Urinary bladder (tissue), 4 donors: Measurements from ENCODE around the gene PODXL2. TPM values are rescaled to one million over a fixed set of nuclear protein-coding genes. Genes with fewer than 3 reads are reported as not detected.

Source experiments
- DNase-seq: peaks from one replicate; pipeline ENCODE4 v3.0.0-alpha.2; 2015; ENCODE audit errors: extremely low spot score
- H3K27ac ChIP-seq: one replicate; pipeline ENCODE4 v1.5.1; 2013; ENCODE audit warnings: low read depth, mild to moderate bottlenecking, moderate library complexity
- H3K36me3 ChIP-seq: one replicate; pipeline ENCODE4 v1.6.1; 2013; ENCODE audit warnings: mild to moderate bottlenecking, moderate library complexity; ENCODE audit not compliant: insufficient read depth
- H3K4me1 ChIP-seq: one replicate; pipeline ENCODE4 v1.6.1; 2013; ENCODE audit warnings: mild to moderate bottlenecking, moderate library complexity; ENCODE audit not compliant: insufficient read depth
- H3K4me3 ChIP-seq: one replicate; pipeline ENCODE4 v1.5.1; 2013; ENCODE audit warnings: low read depth, low read length
- WGBS: extraction: QIAGEN DNeasy Blood & Tissue Kit; methylation state at CpG from one replicate; pipeline ENCODE4 v1.1.7; 2013; 5-methylcytosine and 5-hydroxymethylcytosine counted together
- polyA plus RNA-seq: library from polyadenylated mRNA; stranded (reverse); fragments of 200-250 nt; gene quantifications from one replicate; pipeline ENCODE4 v1.2.3, GENCODE V29; 2013
- total RNA-seq: library from RNA; depleted of rRNA; stranded (reverse); fragments of >200 nt; gene quantifications from one replicate; pipeline ENCODE4 v1.2.3, GENCODE V29; 2014
- donor health status: healthy with polysubstance abuse.
- donor health status: healthy.

The PODXL2 gene
- total and polyA plus RNA-seq, 2 donors = 4.2 to 5.5 TPM

DNA sequence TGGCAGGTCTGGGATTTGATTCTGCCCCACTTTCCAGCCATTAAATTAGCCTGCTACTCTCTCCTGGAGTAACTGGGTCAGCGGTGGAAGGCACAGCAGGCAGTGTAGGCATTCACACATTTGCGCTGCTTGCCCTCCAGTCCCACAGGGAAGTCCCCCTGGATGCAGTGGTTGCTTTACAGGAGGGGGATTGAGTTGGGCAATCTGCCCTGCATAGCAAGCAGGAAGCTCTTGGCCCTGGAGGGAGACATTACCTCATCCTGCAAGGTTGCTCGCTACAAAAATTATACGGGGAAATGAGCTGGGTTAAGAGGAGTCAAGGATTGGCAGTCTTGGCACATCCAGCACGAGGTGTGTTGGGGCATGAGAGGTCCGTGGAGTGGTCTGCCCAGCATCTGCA lies 16.0 kb upstream of the PODXL2 start:
- 63% methylated on average over 6 of the region's 6 CpGs for WGBS
- Histone ChIP-seq H3K36me3 (peaks cover 2% of the 10 kb centered on the region), H3K27ac (no peak overlapping the region), H3K4me1 (no peaks in the 10 kb centered on the region), H3K4me3 (no peak overlapping the region)
- DNase-seq = no peak

DNA sequence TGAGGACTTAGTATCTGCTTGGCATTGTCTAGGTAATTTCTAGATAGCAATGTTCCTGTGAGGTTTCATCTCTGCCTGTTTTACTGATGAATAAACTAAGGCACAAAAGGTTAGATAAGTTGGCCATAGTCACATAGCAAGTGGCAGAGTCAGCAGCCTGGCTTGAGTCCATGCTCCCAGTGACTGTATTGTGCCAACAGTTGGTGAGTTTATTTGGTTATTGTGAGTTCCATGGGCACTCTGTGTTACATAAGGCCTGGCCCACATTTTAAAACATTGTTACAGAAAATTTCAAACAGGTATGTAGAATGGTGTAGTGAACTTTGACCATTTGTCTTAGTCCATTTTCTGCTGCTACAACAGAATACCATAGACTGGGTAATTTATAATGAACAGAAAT lies 15.6 kb upstream of the PODXL2 start:
- Histone ChIP-seq H3K4me3 (no peak overlapping the region), H3K27ac (no peak overlapping the region), H3K36me3 (peaks cover 2% of the 10 kb centered on the region), H3K4me1 (no peaks in the 10 kb centered on the region)
- no peak for DNase-seq

DNA sequence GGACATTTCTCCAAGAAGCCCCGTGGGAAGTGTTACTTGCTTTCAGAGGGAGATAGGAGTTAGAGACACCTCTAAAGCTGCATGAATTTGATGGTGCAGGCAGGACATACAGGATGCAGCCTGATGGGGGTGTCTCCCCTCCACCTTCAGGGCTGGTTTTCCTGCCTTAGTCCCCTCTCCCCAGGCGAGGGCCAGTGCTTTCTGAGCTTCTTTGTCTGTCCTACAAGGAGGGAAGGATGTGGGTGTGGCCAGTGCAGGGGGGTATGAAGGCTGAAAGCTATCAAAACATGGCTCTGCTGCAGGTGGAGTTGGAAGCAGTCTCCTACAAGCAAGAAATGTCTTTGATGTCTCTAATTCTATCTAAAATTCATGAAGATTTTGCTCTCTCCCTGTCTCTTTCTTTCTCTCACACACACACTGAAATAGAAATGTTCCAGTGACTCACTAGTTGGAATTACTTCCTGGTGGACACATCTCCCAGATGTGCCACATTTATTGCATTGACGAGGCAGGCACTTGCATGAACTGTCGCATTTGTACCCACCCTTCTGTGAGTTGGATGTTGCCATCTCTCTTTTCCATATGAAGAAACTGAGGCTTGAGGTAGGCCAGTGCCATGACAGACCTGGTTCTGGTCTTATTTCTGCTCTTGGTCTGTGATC lies 13.9 kb upstream of the PODXL2 start:
- no peak for DNase-seq
- Histone ChIP-seq H3K36me3 (peaks cover 2% of the 10 kb centered on the region), H3K4me1 (no peaks in the 10 kb centered on the region), H3K27ac (no peak overlapping the region), H3K4me3 (no peak overlapping the region)
- 85% methylated on average over 4 of the region's 4 CpGs for WGBS

DNA sequence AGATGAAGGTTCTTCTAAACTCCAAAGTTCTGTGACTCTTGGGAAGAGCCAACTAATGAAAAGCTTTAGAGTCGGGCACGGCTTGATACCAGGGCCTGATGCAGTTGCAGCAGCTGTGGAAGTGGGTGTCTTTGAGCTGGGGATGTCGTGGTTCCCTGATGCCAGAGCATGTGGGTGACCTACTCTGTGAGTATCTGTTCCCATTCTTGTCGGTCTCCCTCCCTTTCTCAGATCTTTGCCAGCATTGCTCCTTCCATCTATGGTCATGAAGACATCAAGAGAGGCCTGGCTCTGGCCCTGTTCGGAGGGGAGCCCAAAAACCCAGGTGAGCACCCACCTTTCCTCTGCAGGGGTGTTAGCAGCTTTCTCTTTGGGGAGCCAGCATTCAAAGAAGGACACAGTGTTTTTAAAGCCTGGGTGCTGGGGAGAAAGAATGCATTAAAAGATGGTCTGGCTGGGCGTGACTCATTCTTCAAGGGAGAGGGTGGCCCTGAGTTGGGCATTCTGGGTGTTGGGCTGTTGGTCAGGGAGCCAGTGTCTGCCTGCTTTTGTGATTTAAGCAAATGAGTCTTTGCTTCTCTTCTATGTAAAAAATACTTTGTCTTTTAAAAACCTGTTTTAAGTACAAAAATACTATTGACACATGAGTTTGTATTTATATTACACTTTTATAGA lies 13.2 kb upstream of the PODXL2 start:
- Histone ChIP-seq H3K27ac (no peak overlapping the region), H3K4me3 (no peak overlapping the region), H3K4me1 (no peaks in the 10 kb centered on the region), H3K36me3 (peaks cover 2% of the 10 kb centered on the region)
- DNase-seq = no peak
- WGBS = 90% methylated on average over 6 of the region's 6 CpGs

DNA sequence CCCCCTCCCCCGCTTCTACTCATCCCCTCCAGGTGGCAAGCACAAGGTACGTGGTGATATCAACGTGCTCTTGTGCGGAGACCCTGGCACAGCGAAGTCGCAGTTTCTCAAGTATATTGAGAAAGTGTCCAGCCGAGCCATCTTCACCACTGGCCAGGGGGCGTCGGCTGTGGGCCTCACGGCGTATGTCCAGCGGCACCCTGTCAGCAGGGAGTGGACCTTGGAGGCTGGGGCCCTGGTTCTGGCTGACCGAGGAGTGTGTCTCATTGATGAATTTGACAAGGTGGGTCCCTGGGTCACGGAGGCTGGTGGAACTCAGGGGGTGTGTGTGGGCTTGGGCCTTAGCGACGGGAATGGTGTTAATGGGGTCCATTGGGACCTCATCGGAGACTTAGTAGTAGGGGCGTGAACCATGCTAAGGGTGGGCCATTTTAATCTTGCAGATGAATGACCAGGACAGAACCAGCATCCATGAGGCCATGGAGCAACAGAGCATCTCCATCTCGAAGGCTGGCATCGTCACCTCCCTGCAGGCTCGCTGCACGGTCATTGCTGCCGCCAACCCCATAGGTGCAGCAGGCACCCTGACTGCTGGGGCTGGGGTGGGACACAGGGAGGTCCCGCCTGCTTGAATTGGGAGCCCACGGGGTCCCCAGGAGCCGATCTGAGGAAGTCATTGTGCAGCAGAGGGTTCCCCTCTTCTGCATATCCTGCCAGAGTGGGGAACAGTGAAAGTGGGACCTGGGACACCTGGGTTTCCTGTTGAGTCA lies 12.0 kb upstream of the PODXL2 start:
- no peak for DNase-seq
- peaks cover 2% of the 10 kb centered on the region for H3K36me3 ChIP-seq
- H3K4me1 ChIP-seq = no peaks in the 10 kb centered on the region
- no peak overlapping the region for H3K4me3 ChIP-seq
- WGBS = 95% methylated on average over 26 of the region's 26 CpGs
- H3K27ac ChIP-seq = no peak overlapping the region

DNA sequence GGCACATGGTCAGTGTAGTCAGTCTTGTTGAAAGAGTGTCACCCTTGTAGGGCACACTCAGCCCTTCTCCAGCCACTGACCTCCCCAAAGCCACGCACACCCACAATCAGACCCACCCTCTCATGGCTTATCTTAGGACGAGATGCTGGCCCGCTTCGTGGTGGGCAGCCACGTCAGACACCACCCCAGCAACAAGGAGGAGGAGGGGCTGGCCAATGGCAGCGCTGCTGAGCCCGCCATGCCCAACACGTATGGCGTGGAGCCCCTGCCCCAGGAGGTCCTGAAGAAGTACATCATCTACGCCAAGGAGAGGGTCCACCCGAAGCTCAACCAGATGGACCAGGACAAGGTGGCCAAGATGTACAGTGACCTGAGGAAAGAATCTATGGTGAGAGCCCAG lies 10.1 kb upstream of the PODXL2 start:
- H3K36me3 ChIP-seq = peaks cover 2% of the 10 kb centered on the region

DNA sequence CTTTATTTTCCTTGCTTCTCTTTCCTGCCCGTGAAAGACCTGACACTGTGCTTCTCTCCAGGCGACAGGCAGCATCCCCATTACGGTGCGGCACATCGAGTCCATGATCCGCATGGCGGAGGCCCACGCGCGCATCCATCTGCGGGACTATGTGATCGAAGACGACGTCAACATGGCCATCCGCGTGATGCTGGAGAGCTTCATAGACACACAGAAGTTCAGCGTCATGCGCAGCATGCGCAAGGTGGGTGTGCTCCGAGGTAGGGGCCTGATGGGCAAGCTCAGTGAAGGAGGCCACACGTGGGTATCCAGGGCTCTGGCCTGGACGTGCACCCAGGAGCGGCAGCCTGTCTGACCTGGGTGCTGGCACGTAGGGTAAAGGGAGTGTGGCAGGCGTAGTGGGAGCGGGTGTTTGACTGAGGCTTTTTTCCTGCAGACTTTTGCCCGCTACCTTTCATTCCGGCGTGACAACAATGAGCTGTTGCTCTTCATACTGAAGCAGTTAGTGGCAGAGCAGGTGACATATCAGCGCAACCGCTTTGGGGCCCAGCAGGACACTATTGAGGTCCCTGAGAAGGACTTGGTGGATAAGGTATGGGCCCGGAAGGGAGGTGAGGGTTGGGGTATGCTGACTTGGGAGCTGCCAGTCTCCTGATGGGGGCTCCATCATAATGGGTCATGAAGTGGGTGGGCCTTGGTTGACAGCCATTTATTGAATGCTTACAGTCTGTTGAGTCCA lies 8.2 kb upstream of the PODXL2 start:
- no peak for DNase-seq

More for the DNA sequence above, 10.1 kb upstream of the PODXL2 start:
- WGBS = 94% methylated on average over 11 of the region's 11 CpGs
- no peak for DNase-seq
- Histone ChIP-seq H3K4me3 (no peak overlapping the region), H3K27ac (no peak overlapping the region), H3K4me1 (no peaks in the 10 kb centered on the region)

DNA sequence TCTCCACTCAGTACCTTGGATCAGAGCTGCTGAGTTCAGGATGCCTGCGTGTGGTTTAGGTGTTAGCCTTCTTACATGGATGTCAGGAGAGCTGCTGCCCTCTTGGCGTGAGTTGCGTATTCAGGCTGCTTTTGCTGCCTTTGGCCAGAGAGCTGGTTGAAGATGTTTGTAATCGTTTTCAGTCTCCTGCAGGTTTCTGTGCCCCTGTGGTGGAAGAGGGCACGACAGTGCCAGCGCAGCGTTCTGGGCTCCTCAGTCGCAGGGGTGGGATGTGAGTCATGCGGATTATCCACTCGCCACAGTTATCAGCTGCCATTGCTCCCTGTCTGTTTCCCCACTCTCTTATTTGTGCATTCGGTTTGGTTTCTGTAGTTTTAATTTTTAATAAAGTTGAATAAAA lies 7.0 kb upstream of the PODXL2 start:
- WGBS = 92% methylated on average over 11 of the region's 11 CpGs
- H3K4me3 ChIP-seq = no peak overlapping the region
- H3K36me3 ChIP-seq = peaks cover 2% of the 10 kb centered on the region
- DNase-seq = no peak
- H3K27ac ChIP-seq = no peak overlapping the region
- H3K4me1 ChIP-seq = no peaks in the 10 kb centered on the region

More for the DNA sequence above, 8.2 kb upstream of the PODXL2 start:
- Histone ChIP-seq H3K27ac (no peak overlapping the region), H3K36me3 (peaks cover 2% of the 10 kb centered on the region), H3K4me1 (no peaks in the 10 kb centered on the region), H3K4me3 (no peak overlapping the region)
- WGBS = 96% methylated on average over 32 of the region's 32 CpGs

DNA sequence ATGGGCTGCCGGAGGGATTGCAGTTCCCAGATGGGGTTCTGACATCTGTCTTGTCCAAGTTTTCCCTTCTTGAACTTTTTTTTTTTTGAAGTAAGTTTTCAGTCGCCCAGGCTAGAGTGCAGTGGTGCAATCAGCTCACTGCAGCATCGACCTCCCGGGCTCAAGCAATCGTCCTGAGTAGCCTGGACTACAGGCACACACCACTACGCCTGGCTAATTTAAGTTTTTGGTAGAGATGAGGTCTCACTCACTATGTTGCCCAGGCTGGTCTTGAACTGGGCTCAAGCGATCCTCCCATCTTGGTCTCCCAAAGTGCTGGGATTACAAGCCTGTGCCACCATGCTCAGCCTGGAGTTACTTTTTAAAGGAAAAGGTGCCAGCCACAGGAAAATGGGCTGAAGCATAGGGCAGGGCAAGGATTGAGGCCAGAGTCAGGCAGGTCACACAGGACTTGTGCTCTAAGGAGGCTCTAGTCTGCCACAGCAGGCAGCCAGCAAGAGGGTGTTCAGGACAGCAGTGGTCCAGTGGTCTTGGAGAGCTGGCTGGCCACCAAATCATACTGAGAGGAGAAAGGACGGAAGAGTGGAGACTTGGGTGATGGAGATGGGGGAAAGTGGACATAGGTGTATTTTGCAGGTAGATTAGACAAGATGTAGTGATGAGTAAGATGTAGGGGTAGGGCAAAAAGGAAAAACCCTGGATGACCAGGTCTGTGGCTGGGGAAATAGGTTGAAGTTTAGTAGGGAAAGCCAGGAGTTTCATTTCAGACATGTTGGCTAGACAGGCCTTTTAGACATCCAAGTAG lies 6.0 kb upstream of the PODXL2 start:
- no peak overlapping the region for H3K27ac ChIP-seq
- no peak for DNase-seq
- H3K4me1 ChIP-seq = peaks cover 2% of the 10 kb centered on the region
- H3K36me3 ChIP-seq = peaks cover under 1% of the 10 kb centered on the region
- no peak overlapping the region for H3K4me3 ChIP-seq
- 90% methylated on average over 8 of the region's 8 CpGs for WGBS

DNA sequence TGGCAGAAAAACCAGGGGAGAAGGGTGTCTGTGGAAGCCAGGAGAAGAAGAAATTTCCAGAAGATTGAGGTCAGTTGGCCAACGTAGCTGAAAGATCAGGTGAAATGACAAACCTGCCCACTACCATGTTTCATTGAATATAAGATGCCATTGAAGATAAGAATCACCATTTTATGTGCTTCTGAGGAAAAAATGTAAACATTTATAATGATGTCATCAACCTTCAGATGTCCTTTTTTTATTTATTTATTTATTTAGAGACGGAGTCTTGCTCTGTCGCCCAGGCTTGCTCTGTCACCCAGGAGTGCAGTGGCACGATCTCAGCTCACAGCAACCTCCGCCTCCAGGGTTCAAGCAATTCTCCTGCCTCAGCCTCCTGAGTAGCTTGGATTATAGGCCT lies 4.9 kb upstream of the PODXL2 start:
- Histone ChIP-seq H3K4me1 (peaks cover 2% of the 10 kb centered on the region), H3K27ac (no peak overlapping the region), H3K4me3 (no peak overlapping the region), H3K36me3 (no peaks in the 10 kb centered on the region)
- DNase-seq = no peak
- WGBS = 82% methylated on average over 5 of the region's 5 CpGs

DNA sequence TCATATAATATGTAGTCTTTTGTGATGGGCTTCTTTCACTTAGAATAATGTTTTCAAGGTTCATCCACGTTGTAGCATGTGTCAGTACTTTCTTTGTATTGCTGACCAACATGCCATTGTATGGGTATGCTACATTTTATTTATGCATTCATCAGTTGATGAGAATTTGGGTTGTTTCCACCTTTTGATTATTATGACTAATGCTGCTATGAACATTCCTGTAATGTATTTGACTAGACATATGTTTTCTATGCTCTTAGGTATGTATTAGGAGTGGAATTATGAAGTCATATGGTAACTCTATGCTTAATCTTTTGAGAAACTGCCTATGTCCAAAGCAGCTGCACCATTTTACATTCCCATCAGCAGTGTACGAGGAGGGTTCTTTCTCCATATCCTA lies 3.2 kb upstream of the PODXL2 start:
- 38% methylated on average over 2 of the region's 2 CpGs for WGBS
- Histone ChIP-seq H3K27ac (no peak overlapping the region), H3K4me3 (no peak overlapping the region), H3K36me3 (no peaks in the 10 kb centered on the region), H3K4me1 (peaks cover 2% of the 10 kb centered on the region)
- DNase-seq = no peak

DNA sequence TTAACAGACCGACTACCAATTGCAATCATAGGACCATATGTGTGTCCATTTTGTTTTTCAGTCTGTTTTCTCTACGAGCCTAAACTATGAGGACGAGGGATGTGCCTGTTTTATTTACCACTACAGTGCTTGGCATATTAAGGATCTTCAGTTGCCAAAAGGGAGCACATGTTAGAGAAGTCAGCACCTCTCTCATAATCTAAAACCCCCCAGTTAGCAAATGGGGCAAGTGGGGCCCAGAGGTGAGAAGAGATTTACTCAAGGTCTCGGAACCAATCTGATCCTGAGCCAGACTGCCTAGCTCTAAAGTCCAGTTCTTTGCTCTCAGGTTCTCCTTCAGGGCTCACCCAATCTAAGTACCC lies 578 bp upstream of the PODXL2 start:
- DNase-seq = no peak
- H3K4me1 ChIP-seq = peaks cover 2% of the 10 kb centered on the region
- H3K36me3 ChIP-seq = no peaks in the 10 kb centered on the region
- H3K27ac ChIP-seq = no peak overlapping the region
- no peak overlapping the region for H3K4me3 ChIP-seq
- 62% methylated on average over 4 of the region's 4 CpGs for WGBS
